Fibroblast of the aortic adventitia (primary cell): ENCODE measurements around the gene FXYD1. TPM values are rescaled to one million over a fixed set of nuclear protein-coding genes. Genes with fewer than 3 reads are reported as not detected.
A peak's percentile ranks its signal among the peaks of the same experiment; 100 is the strongest.

Source experiments
- DNase-seq: peaks from one replicate; pipeline ENCODE4 v3.0.0-alpha.2; 2010; ENCODE audit warnings: low read depth
- H3K4me3 ChIP-seq: 2 replicates; pipeline ENCODE4 v1.5.1; 2011; ENCODE audit warnings: low read depth, mild to moderate bottlenecking, control low read depth, low read length, moderate library complexity
- CTCF ChIP-seq: IDR thresholded peaks from 2 replicates; pipeline ENCODE4 v1.5.1; 2011; ENCODE audit warnings: mild to moderate bottlenecking, low read length, control low read depth, inconsistent platforms; ENCODE audit not compliant: insufficient read depth
- total RNA-seq: library from RNA; depleted of rRNA; stranded (reverse); fragments of >200 nt; gene quantifications from 2 replicates; pipeline ENCODE4 v1.2.3, GENCODE V29; 2012; ENCODE audit warnings: low replicate concordance

FXYD1 gene
- 2.5 and 6.5 TPM in 2 replicates for total RNA-seq

DNA sequence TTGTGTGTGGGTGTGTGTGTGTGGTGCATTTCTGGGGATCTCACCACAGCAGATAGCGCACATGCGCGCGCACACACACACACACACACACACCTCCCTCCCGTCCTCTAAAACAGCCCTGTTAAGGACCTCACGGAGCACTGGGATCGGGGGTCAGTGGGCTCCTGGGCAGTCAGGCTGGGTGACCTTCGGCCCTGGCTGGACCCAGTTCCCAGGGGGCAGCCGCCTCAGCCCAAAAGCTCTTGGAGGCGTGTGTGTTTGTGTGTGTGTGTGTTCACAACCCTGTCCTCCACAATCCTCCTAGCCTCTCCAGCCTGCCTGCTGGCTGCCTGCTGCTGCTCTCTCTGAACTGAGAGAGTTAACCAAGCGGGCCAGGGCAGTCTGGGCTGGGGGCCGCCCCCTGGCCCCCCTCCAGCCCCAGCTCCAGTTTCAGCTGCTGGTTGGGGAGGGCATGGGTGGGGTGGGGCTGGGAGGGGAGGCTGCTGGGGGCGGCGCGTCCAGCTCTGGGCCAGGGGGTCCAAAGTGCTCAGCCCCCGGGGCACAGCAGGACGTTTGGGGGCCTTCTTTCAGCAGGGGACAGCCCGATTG lies at the start of gene FXYD1:
FXYD1 (plus strand) TSS at position 520 of the 588 bp plus-strand sequence. CDS start 1,256 bp downstream, outside the sequence.
- no peak for TF ChIP-seq CTCF
- peak within 1 kb of the TSS; percentile 38 for H3K4me3 ChIP-seq
- DNase-seq = peak; percentile 33

GRCh38 chr19:35089554-35089953 lies 49.1 kb upstream of the FXYD1 start:
- no peak for DNase-seq
- TF ChIP-seq CTCF = no peak
- H3K4me3 ChIP-seq = no peak overlapping the region

GRCh38 chr19:35090160-35090505 lies 48.5 kb upstream of the FXYD1 start:
- no peak overlapping the region for H3K4me3 ChIP-seq
- no peak for DNase-seq
- TF ChIP-seq CTCF = no peak

- DNase-seq = peak; percentile 64
- TF ChIP-seq CTCF = peak; percentile 64
- no peak overlapping the region for H3K4me3 ChIP-seq
Measured at GRCh38 chr19:35090506-35091214, 48.0 kb upstream of the FXYD1 start.

GRCh38 chr19:35093430-35093829 lies 45.2 kb upstream of the FXYD1 start:
- no peak overlapping the region for H3K4me3 ChIP-seq
- no peak for DNase-seq
- no peak for TF ChIP-seq CTCF

DNA sequence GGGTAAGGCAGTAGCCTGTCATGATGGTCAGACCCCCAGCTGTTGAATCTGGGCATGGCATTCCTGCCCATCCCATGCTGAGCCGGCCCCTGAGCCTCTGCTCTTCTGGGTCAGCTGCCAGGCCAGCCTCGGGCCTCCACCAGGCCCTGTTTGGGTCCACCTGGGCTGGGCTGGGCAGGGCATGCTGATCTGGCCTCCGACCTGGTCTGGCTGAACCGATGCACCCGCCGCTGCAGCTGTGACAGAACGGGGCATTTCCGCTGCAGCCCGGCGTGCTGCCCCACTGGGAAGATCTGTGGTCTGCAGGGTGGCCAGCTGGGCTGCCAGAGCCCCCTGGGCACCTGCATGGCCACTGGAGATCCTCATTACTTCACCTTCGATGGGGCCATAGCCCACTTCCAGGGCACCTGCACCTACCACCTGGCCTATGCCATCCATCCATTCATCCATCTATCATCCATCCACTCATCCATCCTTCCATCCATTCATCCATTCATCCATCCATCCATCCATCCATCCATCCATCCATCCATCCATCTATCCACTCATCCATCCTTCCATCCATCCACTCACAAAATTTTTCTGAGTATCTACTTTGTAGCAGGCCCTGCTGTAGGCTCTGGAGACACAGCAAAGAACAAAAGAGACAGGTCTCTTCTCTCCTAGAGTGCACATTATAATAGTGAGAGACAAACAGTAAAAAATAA lies 44.5 kb upstream of the FXYD1 start:
- no peak for TF ChIP-seq CTCF
- no peak for DNase-seq
- H3K4me3 ChIP-seq = no peak overlapping the region
